Body of pancreas (tissue), 4 donors: Measurements from ENCODE around the gene IL16.

Experiments
- CTCF ChIP-seq, 7 experiments: fragments of 450-650 bp in 4 of 7; fragments of 200-600 bp in 3 of 7; sonication (generic) in 3 of 7; IDR thresholded peaks; one replicate each; pipeline ENCODE4 v1.5.1; 2016 to 2019; ENCODE audit warnings: antibody characterized with exemption in 7 of 7
- POLR2A ChIP-seq, 3 donors: fragments of 450-650 bp; IDR thresholded peaks; one replicate each; pipeline ENCODE4 v1.6.1; 2016; ENCODE audit warnings: antibody characterized with exemption in 3 of 3, mild to moderate bottlenecking in 2 of 3

- TF ChIP-seq CTCF (IDR thresholded peaks at IDR 0.05): no peak
- no peak for TF ChIP-seq POLR2A (IDR thresholded peaks at IDR 0.05)
These were observed 86.2 kb downstream of the IL16 start for GRCh38 chr15:81282911-81283310.
